RKO (cell line): Measurements from ENCODE around the gene MAP3K20.

ENCODE experiments used
- DNase-seq: peaks from one replicate; pipeline ENCODE4 v3.0.0-alpha.2; 2016; ENCODE audit warnings: low spot score

Gene MAP3K20

GRCh38 chr2:173051463-173052215 is 24.0 kb upstream of the MAP3K20 start:
- DNase-seq: no peak

GRCh38 chr2:173053043-173053699 is 22.5 kb upstream of the MAP3K20 start:
- no peak for DNase-seq

GRCh38 chr2:173054466-173054865 is 21.2 kb upstream of the MAP3K20 start:
- no peak for DNase-seq

GRCh38 chr2:173056705-173057364 is 18.8 kb upstream of the MAP3K20 start:
- no peak for DNase-seq

- DNase-seq: no peak
Observed at GRCh38 chr2:173058097-173058496, 17.5 kb upstream of the MAP3K20 start.

- no peak for DNase-seq
Observed at GRCh38 chr2:173058673-173059072, 17.0 kb upstream of the MAP3K20 start.

- DNase-seq: no peak
Observed at GRCh38 chr2:173059292-173059691, 16.4 kb upstream of the MAP3K20 start.

GRCh38 chr2:173059971-173060461 is 15.6 kb upstream of the MAP3K20 start:
- DNase-seq: no peak

- DNase-seq: no peak
Observed at GRCh38 chr2:173062801-173063200, 12.8 kb upstream of the MAP3K20 start.

GRCh38 chr2:173064151-173064805 is 11.4 kb upstream of the MAP3K20 start:
- DNase-seq: no peak

- no peak for DNase-seq
Observed at GRCh38 chr2:173066887-173067676, 8.6 kb upstream of the MAP3K20 start.

- DNase-seq: no peak
Observed at GRCh38 chr2:173075056-173075780, 428 bp upstream of the MAP3K20 start.

GRCh38 chr2:173076581-173077345 is 1.1 kb downstream of the MAP3K20 start:
- peak; percentile 46 for DNase-seq

GRCh38 chr2:173077506-173078177 is 2.0 kb downstream of the MAP3K20 start:
- DNase-seq: peak; percentile 46

GRCh38 chr2:173079141-173079540 is 3.5 kb downstream of the MAP3K20 start:
- no peak for DNase-seq

- DNase-seq: peak; percentile 32
Observed at GRCh38 chr2:173079973-173080860, 4.6 kb downstream of the MAP3K20 start.

- DNase-seq: no peak
Observed at GRCh38 chr2:173086518-173087213, 11.0 kb downstream of the MAP3K20 start.

- no peak for DNase-seq
Observed at GRCh38 chr2:173087214-173087581, 11.6 kb downstream of the MAP3K20 start.
